Activated CD8-positive, alpha-beta memory T cell treated with anti-CD3 and anti-CD28 coated beads for 48 hours (primary cell): Measurements from ENCODE around the gene NCF1.
"Not testable (repeated sequence)": the region's sequence is repeated elsewhere in the genome, so short reads cannot be mapped to it uniquely, and the experiment has no call there.

Source experiments
- DNase-seq, 3 experiments: peaks; one replicate each; pipeline ENCODE4 v3.0.0-alpha.2; 2020; ENCODE audit warnings: low read depth in 2 of 3, low spot score in 2 of 3

NCF1 gene

DNA sequence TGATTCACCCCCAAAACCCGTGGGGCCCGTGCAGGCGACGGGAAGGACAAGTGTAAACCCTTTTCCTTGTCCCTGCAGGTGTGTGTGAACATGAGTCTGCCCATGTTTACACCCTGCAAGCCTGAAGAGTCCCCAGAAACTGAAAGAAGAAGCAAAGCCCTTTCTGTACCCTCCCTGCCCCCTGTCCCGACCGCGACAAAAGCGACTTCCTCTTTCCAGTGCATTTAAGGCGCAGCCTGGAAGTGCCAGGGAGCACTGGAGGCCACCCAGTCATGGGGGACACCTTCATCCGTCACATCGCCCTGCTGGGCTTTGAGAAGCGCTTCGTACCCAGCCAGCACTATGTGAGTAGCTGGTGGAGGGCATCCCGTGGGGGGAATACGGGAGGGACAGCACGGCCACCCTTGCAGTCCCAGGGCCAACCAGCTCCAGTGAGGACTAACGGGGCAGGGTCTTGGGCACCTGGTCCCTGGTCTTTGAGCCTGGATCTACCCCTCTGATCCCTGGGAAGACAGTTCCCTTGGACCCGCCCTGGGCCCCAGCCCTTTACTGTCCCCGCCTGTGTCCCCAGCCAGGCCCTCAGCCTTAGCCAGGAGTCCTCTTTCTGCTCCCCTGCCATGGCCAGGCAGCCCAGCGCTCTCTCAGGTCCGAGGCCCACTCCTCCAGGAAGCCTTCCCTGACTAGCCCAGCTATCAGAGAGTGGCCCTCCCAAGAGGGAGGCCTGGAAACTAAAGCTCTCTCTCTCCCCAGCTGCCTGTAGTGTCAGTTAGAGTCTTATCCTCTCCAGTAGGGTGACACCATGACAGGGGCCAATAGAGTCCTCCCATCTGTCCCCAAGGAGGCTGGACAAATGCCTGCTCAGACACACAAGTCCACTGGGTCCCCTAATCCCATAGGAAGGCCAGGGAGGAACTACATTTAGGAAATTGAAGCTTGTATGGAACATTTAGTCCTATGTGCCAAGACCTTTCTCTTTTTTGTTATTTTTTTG lies at the start of gene NCF1:
NCF1 (plus strand) TSS at position 252 of the 991 bp plus-strand sequence; CDS start at position 273, 21 bp downstream.
- DNase-seq = not testable (repeated sequence)

DNA sequence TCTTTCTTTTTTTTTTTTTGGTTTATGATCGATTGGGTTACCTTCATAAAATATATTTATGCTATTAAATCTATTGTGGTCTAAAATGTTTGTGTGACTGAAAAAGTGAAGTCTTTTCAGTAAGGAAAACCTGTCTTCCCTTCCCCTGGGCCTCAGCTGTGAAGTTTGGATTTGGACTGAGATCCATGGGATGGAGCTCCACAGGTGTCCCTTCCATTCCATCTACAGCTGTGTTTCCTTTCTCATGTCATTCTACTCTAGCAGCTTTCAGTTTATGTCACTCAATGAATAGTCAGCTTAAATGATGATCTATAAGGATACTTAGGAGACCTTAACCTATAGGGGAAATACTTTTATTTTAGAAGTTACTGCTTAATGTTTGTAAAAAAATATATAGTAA lies 48.0 kb upstream of the NCF1 start:
- no peak for DNase-seq

DNA sequence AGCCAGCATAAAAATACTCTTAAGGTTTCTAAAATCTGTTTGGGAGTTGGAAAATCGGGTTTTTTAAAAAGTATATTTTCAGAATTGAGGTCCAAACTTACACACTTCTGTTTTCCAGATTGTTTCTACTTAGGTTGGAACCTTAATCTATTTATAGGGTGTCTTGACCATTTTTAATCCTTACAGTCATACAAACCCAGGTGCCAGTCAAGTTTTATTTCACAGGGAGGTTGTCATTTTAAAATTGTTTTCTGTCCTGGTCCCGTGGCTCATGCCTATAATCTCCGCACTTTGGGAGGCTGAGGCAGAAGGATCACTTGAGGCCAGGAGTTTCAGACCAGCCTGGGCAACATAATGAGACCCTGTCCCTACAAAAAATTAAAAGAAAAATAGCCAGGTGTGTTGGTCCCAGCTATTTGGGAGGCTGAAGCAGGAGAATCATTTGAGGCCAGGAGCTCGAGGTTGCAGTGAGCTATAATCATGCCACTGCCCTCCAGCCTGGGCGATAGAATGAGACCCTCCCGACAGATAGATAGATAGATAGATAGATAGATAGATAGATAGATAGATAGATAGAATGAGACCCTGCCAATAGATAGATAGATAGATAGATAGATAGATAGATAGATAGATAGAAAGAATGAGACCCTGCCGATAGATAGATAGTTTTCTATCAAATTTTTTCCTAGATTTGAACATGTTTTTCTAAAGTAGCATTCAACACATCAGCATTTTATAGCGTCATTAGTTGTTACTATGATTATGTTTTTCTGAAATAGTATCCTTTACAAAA lies 47.3 kb upstream of the NCF1 start:
- DNase-seq = no peak

DNA sequence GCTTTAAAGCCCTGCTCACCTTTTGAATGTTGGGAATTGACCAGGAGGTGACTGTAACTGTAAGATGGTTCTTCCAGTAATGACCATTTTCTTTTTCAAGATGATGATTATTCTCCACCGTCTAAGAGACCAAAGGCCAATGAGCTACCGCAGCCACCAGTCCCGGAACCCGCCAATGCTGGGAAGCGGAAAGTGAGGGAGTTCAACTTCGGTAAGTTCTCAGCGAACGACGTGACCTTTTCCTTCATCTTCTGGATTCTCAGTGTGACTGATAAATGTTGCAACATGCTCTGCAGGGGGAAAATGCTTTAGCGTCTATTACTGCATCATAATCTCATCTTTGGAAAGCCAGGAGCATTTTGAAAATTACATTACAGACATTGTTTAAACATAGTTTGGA lies 45.1 kb upstream of the NCF1 start:
- DNase-seq = not testable (repeated sequence)

GRCh38 chr7:74730186-74730585 lies 43.6 kb upstream of the NCF1 start:
- DNase-seq = not testable (repeated sequence)

DNA sequence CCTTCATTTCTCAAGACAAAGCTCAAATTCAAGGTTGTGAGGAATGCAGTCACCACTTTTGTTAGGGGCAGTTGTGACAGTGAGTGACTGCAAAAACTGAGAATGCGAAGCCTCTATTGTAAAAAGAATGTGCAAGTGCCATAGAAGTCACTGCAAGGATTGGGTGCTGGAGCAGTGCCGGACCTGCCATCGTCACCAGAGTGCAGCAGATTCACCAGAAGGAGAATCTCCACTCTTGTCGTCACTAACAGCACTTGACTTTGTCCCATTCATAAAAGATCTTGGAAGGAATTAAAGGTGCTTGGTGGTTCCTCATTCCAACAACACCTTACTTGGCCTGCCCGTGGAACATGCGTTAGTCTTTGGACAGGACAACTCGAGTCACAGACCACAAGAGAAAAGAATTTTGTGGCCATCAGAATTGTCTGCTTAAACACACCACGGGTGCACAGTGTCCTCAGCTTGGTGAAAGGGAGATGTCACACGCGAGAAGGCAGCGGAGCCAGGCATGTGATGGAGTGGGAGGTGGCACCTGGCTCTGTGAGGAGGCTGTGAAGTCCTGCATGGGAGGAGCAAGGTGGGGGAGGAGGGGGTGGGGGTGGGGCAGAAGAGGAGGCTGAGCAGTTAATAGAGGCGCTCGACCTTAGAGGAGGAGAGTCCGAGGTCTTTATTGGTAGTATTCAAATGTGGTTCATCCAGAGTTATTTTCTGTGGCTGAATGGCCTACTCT lies 33.7 kb upstream of the NCF1 start:
- DNase-seq = not testable (repeated sequence)

DNA sequence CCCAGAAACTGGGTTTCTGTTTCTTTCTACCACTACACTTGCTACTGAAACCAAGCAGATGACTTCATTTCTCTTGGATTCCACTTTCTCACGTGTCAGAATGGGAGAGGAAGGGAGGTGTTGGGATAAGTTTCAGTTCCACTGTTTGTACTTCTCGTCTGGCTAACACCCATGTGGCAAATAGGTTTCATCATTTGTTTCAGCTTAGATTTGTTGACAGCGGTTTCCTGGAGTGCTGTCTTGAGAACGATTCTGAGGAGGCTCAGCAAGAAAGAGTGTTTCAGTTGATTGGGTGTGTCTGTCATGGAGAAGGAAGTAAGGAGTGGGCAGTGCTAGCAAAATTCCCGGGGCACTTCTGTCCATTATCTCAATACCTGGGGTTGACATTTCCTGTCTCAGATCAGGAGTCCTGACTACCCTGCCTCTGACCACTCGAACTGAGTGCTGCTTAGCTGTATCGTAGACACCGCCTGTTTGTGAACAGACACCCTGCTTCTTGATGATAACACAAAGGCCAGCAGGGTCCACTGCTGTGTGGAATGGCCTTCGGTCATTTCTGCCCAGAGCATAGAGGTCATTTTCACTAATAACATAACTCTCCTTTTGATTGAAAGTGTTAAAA lies 29.8 kb upstream of the NCF1 start:
- DNase-seq = not testable (repeated sequence)

- DNase-seq = not testable (repeated sequence)
Measured at GRCh38 chr7:74753921-74754482, 19.8 kb upstream of the NCF1 start.

DNA sequence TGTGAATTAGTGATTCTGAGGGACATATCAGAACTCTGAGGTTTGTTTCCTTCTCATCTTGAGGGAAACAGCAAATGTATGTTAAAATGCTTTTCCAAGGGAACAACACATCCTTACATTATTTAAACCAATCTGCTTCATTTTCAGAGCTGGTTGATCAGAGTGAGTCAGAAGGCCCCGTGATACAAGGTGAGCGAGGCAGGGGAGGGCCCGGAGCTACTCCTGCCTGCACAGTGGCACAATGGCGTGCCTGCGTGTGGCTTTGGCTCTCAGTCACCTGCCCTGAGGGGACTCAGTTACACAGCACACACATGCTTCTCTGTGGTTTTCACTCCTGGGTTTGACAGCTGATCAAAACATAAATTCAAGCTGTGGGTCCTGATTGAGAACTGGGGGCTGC lies 17.1 kb upstream of the NCF1 start:
- DNase-seq = not testable (repeated sequence)

- not testable (repeated sequence) for DNase-seq
Measured at GRCh38 chr7:74758268-74758667, 15.5 kb upstream of the NCF1 start.

DNA sequence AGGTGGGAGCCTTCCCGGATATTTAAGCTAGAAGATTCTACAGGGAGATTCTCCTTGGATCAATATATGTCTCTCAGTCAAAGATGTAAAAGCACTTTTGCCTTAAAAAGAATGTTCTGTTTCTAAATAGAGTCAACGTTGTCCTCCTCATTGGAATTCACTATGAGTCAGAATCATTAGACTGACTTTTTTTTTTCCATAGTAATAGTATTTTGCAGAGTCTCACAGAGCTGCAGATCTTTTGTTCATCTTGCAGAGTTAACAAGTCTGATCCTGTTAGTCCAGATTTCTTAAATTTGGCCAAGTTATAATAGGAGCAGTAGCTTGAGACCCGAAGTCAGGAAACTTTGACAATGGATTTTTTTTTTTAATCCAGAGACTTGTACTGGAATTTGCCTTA lies 14.8 kb upstream of the NCF1 start:
- DNase-seq = not testable (repeated sequence)

GRCh38 chr7:74765205-74765918 lies 8.4 kb upstream of the NCF1 start:
- DNase-seq = not testable (repeated sequence)

DNA sequence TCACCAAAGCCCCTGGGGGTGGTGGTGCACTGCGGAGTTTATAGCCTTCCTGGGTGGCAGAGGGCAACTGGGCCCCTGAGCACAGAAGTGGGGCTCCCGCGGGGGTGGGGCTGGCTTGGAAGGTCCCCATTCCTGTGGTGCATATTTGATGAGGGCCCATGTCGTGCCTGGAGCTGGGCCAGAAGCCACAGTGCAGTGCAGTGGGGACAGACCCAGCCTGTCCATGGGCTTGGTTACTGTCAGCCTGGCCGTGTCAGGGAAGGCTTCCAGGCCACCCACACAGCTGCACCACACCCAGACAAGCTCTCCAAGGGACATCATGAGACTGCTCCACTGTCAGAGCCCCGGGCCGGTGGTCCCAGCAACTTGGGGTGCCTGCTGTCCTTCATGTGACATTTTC lies 7.3 kb upstream of the NCF1 start:
- DNase-seq = not testable (repeated sequence)

DNA sequence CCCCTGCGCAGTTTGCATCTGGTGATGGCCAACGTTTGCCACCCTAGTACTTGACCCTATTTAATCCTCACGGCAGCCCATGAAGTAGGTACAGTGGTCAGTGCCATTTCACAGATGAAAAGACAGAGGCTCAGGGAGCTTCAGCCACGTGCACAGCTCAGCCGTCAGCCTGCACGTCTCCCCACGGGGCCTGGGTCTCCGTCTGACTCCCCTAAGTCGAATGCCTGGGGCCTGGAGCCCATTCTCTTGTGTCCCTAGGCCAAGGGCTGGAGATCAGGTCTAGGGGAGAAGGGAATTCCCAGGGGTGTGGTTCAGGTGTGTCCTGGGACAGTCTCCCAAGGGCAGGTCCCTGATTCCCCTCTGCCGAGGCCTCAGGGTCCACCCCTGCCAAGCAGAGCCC lies 6.8 kb upstream of the NCF1 start:
- DNase-seq = not testable (repeated sequence)

DNA sequence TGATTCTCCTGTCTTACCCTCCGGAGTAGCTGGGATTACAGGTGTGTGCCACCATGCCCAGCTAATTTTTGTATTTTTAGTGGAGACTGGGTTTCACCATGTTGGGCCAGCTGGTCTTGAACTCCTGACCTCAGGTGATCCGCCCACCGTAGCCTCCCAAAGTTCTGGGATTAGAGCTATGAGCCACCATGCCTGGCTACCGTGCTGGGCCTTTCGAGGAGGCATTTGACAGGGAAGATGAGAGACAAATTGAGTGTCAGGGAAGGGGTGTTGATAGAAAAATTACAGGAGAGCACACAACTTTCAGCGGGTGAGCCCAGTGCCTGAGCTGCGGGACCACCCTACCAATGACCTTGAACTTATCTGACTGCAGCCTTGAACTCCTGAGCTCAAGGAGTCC lies 3.7 kb upstream of the NCF1 start:
- DNase-seq = not testable (repeated sequence)

- DNase-seq = not testable (repeated sequence)
Measured at GRCh38 chr7:74772093-74772492, 1.7 kb upstream of the NCF1 start.

DNA sequence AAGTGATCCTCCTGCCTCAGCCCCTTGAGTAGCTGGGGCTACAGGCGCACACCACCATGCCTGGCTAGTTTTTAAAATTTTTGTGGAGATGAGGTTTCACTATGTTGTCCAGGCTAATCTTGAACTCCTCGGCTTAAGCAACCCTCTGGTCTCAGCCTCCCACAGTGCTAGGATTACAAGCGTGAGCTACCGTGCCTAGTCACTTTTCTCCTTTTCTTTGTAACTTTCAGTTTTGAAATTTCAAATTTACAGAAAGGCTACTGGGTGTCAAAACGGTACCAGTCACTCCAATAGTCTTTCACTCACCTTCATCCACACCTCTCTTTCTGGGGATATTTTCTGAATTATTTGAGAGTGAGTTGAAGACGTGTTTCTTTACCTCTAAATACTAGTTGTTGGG lies 1.3 kb downstream of the NCF1 start:
- DNase-seq = not testable (repeated sequence)

DNA sequence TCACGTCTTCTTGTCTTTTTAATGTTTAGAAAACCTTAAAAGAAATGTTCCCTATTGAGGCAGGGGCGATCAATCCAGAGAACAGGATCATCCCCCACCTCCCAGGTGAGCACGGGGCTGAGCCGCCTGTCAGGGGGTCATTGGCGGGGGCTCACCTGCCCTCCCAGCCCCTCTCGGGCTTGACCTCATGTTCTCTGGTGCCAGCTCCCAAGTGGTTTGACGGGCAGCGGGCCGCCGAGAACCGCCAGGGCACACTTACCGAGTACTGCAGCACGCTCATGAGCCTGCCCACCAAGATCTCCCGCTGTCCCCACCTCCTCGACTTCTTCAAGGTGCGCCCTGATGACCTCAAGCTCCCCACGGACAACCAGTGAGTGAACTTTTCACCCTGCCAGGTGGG lies 5.2 kb downstream of the NCF1 start:
- not testable (repeated sequence) for DNase-seq

- not testable (repeated sequence) for DNase-seq
Measured at GRCh38 chr7:74781746-74782145, 7.9 kb downstream of the NCF1 start.

- not testable (repeated sequence) for DNase-seq
Measured at GRCh38 chr7:74783595-74783994, 9.8 kb downstream of the NCF1 start.
